Measurements from ENCODE around the gene PLCXD1. TPM values are rescaled to one million over a fixed set of nuclear protein-coding genes. Genes with fewer than 3 reads are reported as not detected.
"Not testable (repeated sequence)": the region's sequence is repeated elsewhere in the genome, so short reads cannot be mapped to it uniquely, and the experiment has no call there.

PLCXD1 gene
- total RNA-seq, 1 donor from 2014 or later: 14.0 TPM

DNA sequence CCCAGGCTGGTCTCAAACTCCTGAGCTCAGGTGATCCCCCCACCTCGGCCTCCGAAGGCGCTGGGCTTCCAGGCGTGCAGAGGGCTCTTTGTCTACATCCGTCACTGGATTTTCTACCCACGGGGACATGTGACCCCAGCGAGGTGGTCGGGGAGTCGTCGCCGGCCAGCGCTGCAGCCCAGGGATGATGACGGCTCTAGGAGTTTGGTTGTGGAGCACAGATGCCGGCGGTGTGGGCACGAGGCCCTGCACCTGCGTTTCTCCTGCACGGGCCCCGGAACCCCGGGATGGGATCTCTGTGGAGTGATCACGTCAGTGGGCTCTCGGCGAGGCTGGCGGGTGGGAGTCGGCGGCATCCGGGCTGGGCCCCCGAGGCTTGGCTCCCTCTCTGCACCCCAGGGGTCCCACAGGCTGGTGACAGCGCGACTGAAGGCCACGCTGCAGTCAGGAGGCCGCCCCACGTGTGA, 46.5 kb downstream of the PLCXD1 start:
- Histone ChIP-seq H3K27ac (no peak overlapping the region), H3K9me3 (no peaks in the 10 kb centered on the region), H3K4me3 (no peak overlapping the region), H3K36me3 (peaks cover 0 to under 1% of the 10 kb centered on the region in 2 donors), H3K27me3 (no peaks in the 10 kb centered on the region), H3K4me1 (peaks cover 13% of the 10 kb centered on the region)
- TF ChIP-seq, protein P1, sequence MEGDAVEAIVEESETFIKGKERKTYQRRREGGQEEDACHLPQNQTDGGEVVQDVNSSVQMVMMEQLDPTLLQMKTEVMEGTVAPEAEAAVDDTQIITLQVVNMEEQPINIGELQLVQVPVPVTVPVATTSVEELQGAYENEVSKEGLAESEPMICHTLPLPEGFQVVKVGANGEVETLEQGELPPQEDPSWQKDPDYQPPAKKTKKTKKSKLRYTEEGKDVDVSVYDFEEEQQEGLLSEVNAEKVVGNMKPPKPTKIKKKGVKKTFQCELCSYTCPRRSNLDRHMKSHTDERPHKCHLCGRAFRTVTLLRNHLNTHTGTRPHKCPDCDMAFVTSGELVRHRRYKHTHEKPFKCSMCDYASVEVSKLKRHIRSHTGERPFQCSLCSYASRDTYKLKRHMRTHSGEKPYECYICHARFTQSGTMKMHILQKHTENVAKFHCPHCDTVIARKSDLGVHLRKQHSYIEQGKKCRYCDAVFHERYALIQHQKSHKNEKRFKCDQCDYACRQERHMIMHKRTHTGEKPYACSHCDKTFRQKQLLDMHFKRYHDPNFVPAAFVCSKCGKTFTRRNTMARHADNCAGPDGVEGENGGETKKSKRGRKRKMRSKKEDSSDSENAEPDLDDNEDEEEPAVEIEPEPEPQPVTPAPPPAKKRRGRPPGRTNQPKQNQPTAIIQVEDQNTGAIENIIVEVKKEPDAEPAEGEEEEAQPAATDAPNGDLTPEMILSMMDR (IDR thresholded peaks at IDR 0.05): no peak
- no peak for TF ChIP-seq POLR2A (IDR thresholded peaks at IDR 0.05)
- no peak for TF ChIP-seq POLR2AphosphoS5 (IDR thresholded peaks at IDR 0.05; ENCODE audit: insufficient read depth in 1 of 2, low read depth in 1 of 2)
- no peak for DNase-seq (ENCODE audit: extremely low spot score in 2 of 2)
- intact Hi-C loops (cut with DNase I): no loop called here

DNA sequence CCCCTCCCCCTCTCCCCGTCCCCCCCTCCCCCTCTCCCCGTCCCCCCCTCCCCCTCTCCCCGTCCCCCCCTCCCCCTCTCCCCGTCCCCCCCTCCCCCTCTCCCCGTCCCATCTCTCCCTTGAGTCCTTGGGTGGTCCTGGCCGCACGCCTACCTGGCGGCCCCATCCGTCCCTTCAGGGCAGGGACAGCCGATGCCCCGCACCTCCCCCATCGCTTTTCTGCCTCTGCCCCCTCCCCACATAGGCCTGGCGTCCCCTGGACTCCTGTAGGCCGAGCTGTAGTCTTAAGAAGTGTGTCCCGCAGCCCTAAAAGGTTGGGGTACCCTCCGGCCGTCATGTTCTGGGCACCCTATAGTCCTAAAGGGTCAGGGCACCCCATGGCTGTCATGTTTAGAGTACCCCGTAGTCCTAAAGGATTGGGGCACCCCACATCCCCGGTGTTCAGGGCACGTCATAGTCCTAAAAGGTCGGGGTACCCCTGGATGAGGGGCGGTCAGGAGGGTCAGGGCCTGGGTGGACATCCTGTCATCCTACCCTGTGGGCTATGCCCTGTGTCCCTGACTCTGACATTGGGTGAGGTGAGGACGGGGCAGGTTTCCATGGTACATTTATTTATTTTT, 48.2 kb downstream of the PLCXD1 start:
- Histone ChIP-seq H3K27me3 (no peaks in the 10 kb centered on the region), H3K36me3 (peaks cover 0 to 9% of the 10 kb centered on the region in 2 donors), H3K27ac (no peak overlapping the region), H3K4me1 (peaks cover 13% of the 10 kb centered on the region), H3K4me3 (no peak overlapping the region), H3K9me3 (no peaks in the 10 kb centered on the region)
- no peak for DNase-seq (ENCODE audit: extremely low spot score in 2 of 2)
- intact Hi-C loops (cut with DNase I): no loop called here
- TF ChIP-seq, protein P1 (IDR thresholded peaks at IDR 0.05): no peak
- TF ChIP-seq POLR2AphosphoS5 (IDR thresholded peaks at IDR 0.05; ENCODE audit: insufficient read depth in 1 of 2, low read depth in 1 of 2): no peak
- no peak for TF ChIP-seq POLR2A (IDR thresholded peaks at IDR 0.05)

DNA sequence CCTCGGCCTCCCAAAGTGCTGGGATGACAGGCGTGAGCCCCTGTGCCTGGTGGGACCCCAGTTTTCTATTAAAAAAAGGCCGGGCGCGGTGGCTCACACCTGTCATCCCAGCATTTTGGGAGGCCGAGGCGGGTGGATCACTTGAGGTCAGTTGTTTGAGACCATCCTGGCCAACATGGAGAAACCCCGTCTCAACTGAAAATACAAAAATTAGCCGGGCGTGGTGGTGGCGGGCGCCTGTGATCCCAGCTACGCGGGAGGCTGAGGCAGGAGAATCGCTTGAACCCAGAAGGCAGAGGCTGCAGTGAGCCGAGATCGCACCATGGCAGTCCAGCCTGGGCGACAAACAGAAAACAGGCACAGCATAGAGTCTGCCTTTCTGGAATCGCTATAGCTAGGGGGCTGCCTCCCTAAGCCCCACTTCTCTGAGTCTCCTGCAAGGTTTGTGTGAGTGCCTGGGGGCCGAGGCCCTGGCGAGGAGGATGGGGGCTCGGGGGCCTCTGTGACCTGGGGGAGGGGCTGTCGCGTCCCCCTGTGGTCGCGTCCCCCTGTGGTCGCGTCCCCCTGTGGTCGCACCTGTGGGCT, 49.1 kb downstream of the PLCXD1 start:
- H3K4me1 ChIP-seq: peaks cover 13% of the 10 kb centered on the region
- H3K9me3 ChIP-seq; H3K36me3 ChIP-seq; DNase-seq (ENCODE audit: extremely low spot score in 2 of 2); H3K27me3 ChIP-seq; H3K27ac ChIP-seq; H3K4me3 ChIP-seq: not testable (repeated sequence)
- intact Hi-C loops (cut with DNase I): loop anchor here (10.0 kb wide), 1 partner anchor 1095 kb away; no protein-coding TSS in a partner anchor

DNA sequence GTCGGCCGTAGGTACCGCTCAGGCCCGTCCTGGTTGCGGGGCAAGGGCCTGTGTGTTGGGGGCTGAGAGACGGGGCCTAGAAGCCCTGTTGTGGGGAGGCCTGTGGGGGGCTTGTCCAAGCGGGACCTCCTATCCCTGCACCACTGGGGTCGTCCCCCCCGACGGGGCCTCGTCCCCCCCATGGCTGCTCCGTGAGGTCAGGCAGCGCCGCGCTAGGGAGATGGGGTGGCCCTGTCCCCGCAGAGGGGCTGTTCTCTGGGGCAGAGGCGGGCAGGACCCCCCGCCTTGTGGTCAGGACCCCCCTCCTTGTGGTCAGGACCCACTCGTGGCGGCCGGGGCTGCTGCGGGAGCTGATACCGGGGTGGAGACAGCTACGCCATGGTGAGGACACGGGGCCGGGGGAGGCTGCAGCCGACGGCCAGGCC, 49.6 kb downstream of the PLCXD1 start:
- Histone ChIP-seq H3K27me3 (no peaks in the 10 kb centered on the region), H3K4me3 (peak overlapping the region in 1 of 2 donors; percentile 21), H3K9me3 (no peaks in the 10 kb centered on the region), H3K4me1 (peaks cover 13% of the 10 kb centered on the region), H3K27ac (no peak overlapping the region), H3K36me3 (peaks cover 0 to 9% of the 10 kb centered on the region in 2 donors)
- intact Hi-C loops (cut with DNase I): loop anchor here (10.0 kb wide), 1 partner anchor 1094 kb away; no protein-coding TSS in a partner anchor
- DNase-seq (ENCODE audit: extremely low spot score in 2 of 2): no peak
- TF ChIP-seq, protein P1 (IDR thresholded peaks at IDR 0.05): no peak
- TF ChIP-seq POLR2A (IDR thresholded peaks at IDR 0.05): no peak
- no peak for TF ChIP-seq POLR2AphosphoS5 (IDR thresholded peaks at IDR 0.05; ENCODE audit: insufficient read depth in 1 of 2, low read depth in 1 of 2)

DNA sequence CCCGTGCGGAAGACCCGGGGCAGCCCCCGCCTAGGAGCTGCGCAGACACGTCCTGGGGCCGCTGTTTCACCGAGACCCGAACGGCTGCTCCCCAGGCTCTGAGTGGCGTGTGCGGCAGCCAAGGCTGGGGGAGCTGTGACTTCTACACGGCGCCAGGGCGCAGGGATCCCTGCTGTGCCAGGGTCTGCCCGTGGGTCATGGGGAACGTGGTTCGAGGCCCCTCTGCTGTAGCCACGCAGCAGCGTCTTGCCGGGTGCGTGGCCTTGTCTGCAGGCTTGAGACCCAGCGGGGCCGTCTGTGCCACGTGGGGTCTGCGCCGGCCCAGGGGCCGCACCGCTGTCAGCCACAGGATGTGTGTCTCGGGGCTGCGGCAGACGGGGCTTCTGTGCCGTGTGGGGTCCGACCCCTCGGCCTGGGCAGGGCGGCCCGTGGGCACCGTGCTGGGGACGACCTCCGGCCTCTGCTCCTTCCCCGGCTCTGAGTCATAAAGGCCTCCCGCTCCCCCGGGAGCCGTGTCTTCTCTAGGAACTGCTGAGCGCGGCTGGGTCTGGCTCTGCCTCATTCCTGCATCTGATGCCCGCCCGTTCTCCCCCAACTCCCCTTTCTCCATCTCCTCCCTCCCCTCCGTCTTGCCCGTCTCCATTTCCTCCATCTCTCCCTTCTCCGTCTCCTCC, 50.1 kb downstream of the PLCXD1 start:
- Histone ChIP-seq H3K4me1 (peaks cover 13% of the 10 kb centered on the region), H3K4me3 (peak overlapping the region in 1 of 2 donors; percentile 21), H3K36me3 (peaks cover 0 to 9% of the 10 kb centered on the region in 2 donors), H3K9me3 (no peaks in the 10 kb centered on the region), H3K27me3 (no peaks in the 10 kb centered on the region), H3K27ac (no peak overlapping the region)
- TF ChIP-seq POLR2A (IDR thresholded peaks at IDR 0.05): no peak
- TF ChIP-seq, protein P1 (IDR thresholded peaks at IDR 0.05): no peak
- TF ChIP-seq POLR2AphosphoS5 (IDR thresholded peaks at IDR 0.05; ENCODE audit: insufficient read depth in 1 of 2, low read depth in 1 of 2): no peak
- intact Hi-C loops (cut with DNase I): loop anchor here (10.0 kb wide), 1 partner anchor 1094 kb away; no protein-coding TSS in a partner anchor
- no peak for DNase-seq (ENCODE audit: extremely low spot score in 2 of 2)

All from vagina (tissue), 2 donors.